Measurements from ENCODE around the gene FSCN2. TPM values are rescaled to one million over a fixed set of nuclear protein-coding genes. Genes with fewer than 3 reads are reported as not detected.

Gene FSCN2
- total and polyA plus RNA-seq, 2 donors (not counting 3 experiments of a cell fraction or from before 2014, with no cell fraction given) = 0.32 to 0.71 TPM

GRCh38 chr17:81498953-81499600 lies 29.1 kb upstream of the FSCN2 start:
- dilution Hi-C loops (cut with MboI; ENCODE audit: extremely low pct_ligation_motif_present, low sequenced_read_pairs) = no loop called here
- no peak for FAIRE-seq
- H4K20me1 ChIP-seq (replicated peaks; ENCODE audit: control insufficient read depth, extremely low read depth, insufficient read depth, low read length) = no peaks in the 10 kb centered on the region
- POLR2A ChIA-PET = interaction anchor here (0.7 kb wide), 1 partner anchor 189 kb away, joined by 8 read pairs; no protein-coding TSS in a partner anchor
- intact Hi-C loops (cut with micrococcal nuclease) = no loop called here
- H3K4me3 ChIP-seq (replicated peaks in 1 of 3; ENCODE audit: insufficient read depth in 1 of 3, low read depth in 1 of 3, low read length in 3 of 3) = no peak overlapping the region
- no peak overlapping the region for H3K4me2 ChIP-seq (ENCODE audit: insufficient read depth, low read length)
- H3K9ac ChIP-seq (replicated peaks; ENCODE audit: extremely low read depth, insufficient read depth, low read length) = no peak overlapping the region
- H3K9me1 ChIP-seq (replicated peaks; ENCODE audit: control insufficient read depth, extremely low read depth, insufficient read depth, low read length) = no peaks in the 10 kb centered on the region
- DNase-seq (ENCODE audit: low read depth, low spot score) = no peak
- H3K27ac ChIP-seq (ENCODE audit: insufficient read depth, low read depth, low read length) = no peak overlapping the region
- TF ChIP-seq MYC (IDR thresholded peaks at IDR 0.05; ENCODE audit: low read depth, low read length) = no peak
- TF ChIP-seq POLR2A (IDR thresholded peaks at IDR 0.05; ENCODE audit: low read depth, low read length) = no peak
- TF ChIP-seq GATA2 (IDR thresholded peaks at IDR 0.05; ENCODE audit: insufficient read depth, insufficient read length, low read depth, low read length) = no peak
- TF ChIP-seq EZH2 (IDR thresholded peaks at IDR 0.05; ENCODE audit: borderline replicate concordance, low read depth, low read length, severe bottlenecking) = no peak
- no peak for TF ChIP-seq MAX (IDR thresholded peaks at IDR 0.05; ENCODE audit: insufficient read depth, insufficient read length)
- TF ChIP-seq JUN (IDR thresholded peaks at IDR 0.05; ENCODE audit: borderline replicate concordance, insufficient read depth, insufficient read length, low read depth) = no peak
- TF ChIP-seq FOS (IDR thresholded peaks at IDR 0.05; ENCODE audit: borderline replicate concordance, insufficient read depth, low read length) = no peak
- TF ChIP-seq POLR2AphosphoS5 (IDR thresholded peaks at IDR 0.05; ENCODE audit: insufficient read depth, low read depth, low read length) = no peak
- no TSS peak for BruUV-seq (replicated peaks)
- H3K9me3 ChIP-seq (replicated peaks; ENCODE audit: control insufficient read depth, insufficient read depth, low read length) = no peaks in the 10 kb centered on the region
- no peaks in the 10 kb centered on the region for H3K79me2 ChIP-seq (ENCODE audit: control insufficient read depth, insufficient read depth, low read length)
- CTCF ChIA-PET = interaction anchor here (1.1 kb wide), 1 partner anchor 8 kb away, joined by 3 read pairs; no protein-coding TSS in a partner anchor
- no peaks in the 10 kb centered on the region for H3K36me3 ChIP-seq (ENCODE audit: control insufficient read depth in 2 of 2, extremely low read depth in 1 of 2, insufficient read depth in 2 of 2, low read length in 2 of 2)
- H3K4me1 ChIP-seq (ENCODE audit: control insufficient read depth, extremely low read depth, insufficient read depth, low read length) = no peaks in the 10 kb centered on the region
- no peak overlapping the region for H2AFZ ChIP-seq (ENCODE audit: low read depth, low read length)
- peaks cover 4 to 6% of the 10 kb centered on the region in 2 experiments for H3K27me3 ChIP-seq (ENCODE audit: control insufficient read depth in 2 of 2, insufficient read depth in 2 of 2, low read length in 2 of 2)

Data from endothelial cell of umbilical vein (primary cell).